ENCODE data around the gene CDK18. TPM values are rescaled to one million over a fixed set of nuclear protein-coding genes. Genes with fewer than 3 reads are reported as not detected.

The CDK18 gene
- total RNA-seq, 6 experiments from 2014 or later = 0.33 to 2.9 (median 1.7) TPM

- H3K27ac Mint-ChIP-seq = no peak overlapping the region
- TF ChIP-seq CTCF (IDR thresholded peaks at IDR 0.05) = no peak
- no peaks in the 10 kb centered on the region for H3K36me3 Mint-ChIP-seq (ENCODE audit: low read depth)
- H3K4me3 Mint-ChIP-seq = peak overlapping the region; percentile 80; the same call in 1 of the 2 replicates
- DNase-seq = no peak
- no peaks in the 10 kb centered on the region for H3K9me3 Mint-ChIP-seq
- H3K27me3 Mint-ChIP-seq (ENCODE audit: insufficient read depth) = peaks cover 9% of the 10 kb centered on the region
- H3K4me1 Mint-ChIP-seq (ENCODE audit: low read depth) = peaks cover 15% of the 10 kb centered on the region
Observed at GRCh38 chr1:205527931-205528330, 23.5 kb downstream of the CDK18 start.

GRCh38 chr1:205528446-205528886 is 24.0 kb downstream of the CDK18 start:
- no peak for TF ChIP-seq CTCF (IDR thresholded peaks at IDR 0.05)
- H3K27me3 Mint-ChIP-seq (ENCODE audit: insufficient read depth) = peaks cover 9% of the 10 kb centered on the region

GRCh38 chr1:205528887-205529825 is 24.7 kb downstream of the CDK18 start:
- Mint-ChIP-seq H3K36me3 (ENCODE audit: low read depth) (no peaks in the 10 kb centered on the region), H3K4me1 (ENCODE audit: low read depth) (peaks cover 15% of the 10 kb centered on the region), H3K27me3 (ENCODE audit: insufficient read depth) (peaks cover 11% of the 10 kb centered on the region), H3K4me3 (peak overlapping the region; percentile 80), H3K27ac (peak overlapping the region; percentile 42; the same call in 1 of the 2 replicates), H3K9me3 (no peaks in the 10 kb centered on the region)
- peak; percentile 99 for TF ChIP-seq CTCF (IDR thresholded peaks at IDR 0.05)
- peak; percentile 62 for DNase-seq

More at GRCh38 chr1:205528446-205528886, 24.0 kb downstream of the CDK18 start:
- Mint-ChIP-seq H3K27ac (no peak overlapping the region), H3K4me1 (ENCODE audit: low read depth) (peaks cover 15% of the 10 kb centered on the region), H3K4me3 (peak overlapping the region; percentile 80; the same call in 1 of the 2 replicates), H3K36me3 (ENCODE audit: low read depth) (no peaks in the 10 kb centered on the region), H3K9me3 (no peaks in the 10 kb centered on the region)
- DNase-seq = no peak

- DNase-seq = no peak
- H3K36me3 Mint-ChIP-seq (ENCODE audit: low read depth) = no peaks in the 10 kb centered on the region
- H3K4me1 Mint-ChIP-seq (ENCODE audit: low read depth) = peaks cover 15% of the 10 kb centered on the region
- no peak overlapping the region; the same call in 1 of the 2 replicates for H3K27ac Mint-ChIP-seq
- peaks cover 14% of the 10 kb centered on the region for H3K27me3 Mint-ChIP-seq (ENCODE audit: insufficient read depth)
- no peaks in the 10 kb centered on the region for H3K9me3 Mint-ChIP-seq
- no peak for TF ChIP-seq CTCF (IDR thresholded peaks at IDR 0.05)
- H3K4me3 Mint-ChIP-seq = peak overlapping the region; percentile 80; the same call in 1 of the 2 replicates
Observed at GRCh38 chr1:205530116-205530515, 25.6 kb downstream of the CDK18 start.

GRCh38 chr1:205531191-205532025 is 26.9 kb downstream of the CDK18 start:
- peaks cover 17% of the 10 kb centered on the region for H3K27me3 Mint-ChIP-seq (ENCODE audit: insufficient read depth)

More at GRCh38 chr1:205531191-205532025, 26.9 kb downstream of the CDK18 start:
- Mint-ChIP-seq H3K36me3 (ENCODE audit: low read depth) (no peaks in the 10 kb centered on the region), H3K4me1 (ENCODE audit: low read depth) (peaks cover 15% of the 10 kb centered on the region), H3K4me3 (no peak overlapping the region), H3K9me3 (no peaks in the 10 kb centered on the region), H3K27ac (no peak overlapping the region)
- TF ChIP-seq CTCF (IDR thresholded peaks at IDR 0.05) = no peak
- DNase-seq = no peak

All from HFFc6 (cell line).